ENCODE results near the gene FBLN7.

Gene FBLN7

DNA sequence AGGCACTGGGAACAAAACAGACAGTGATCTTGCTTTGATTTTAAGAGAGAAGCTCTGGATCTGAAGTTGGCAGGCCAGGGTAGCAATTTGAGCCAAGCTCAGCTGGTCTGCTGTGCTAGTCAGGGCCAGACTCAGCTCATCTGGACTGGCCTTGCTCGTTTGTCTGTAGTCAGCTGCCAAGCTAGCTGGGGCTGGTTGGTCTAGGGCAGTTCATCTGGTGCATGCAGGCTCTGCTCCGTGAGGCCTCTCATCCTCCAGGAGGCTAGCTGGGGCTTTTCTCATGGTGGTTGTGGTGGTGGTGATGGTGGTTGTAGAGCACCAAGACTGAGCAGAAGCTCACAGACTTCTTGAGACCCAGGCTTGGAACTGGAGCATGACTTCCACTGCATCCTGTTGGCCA, 10.3 kb downstream of the FBLN7 start:
- TF ChIP-seq, protein P1, sequence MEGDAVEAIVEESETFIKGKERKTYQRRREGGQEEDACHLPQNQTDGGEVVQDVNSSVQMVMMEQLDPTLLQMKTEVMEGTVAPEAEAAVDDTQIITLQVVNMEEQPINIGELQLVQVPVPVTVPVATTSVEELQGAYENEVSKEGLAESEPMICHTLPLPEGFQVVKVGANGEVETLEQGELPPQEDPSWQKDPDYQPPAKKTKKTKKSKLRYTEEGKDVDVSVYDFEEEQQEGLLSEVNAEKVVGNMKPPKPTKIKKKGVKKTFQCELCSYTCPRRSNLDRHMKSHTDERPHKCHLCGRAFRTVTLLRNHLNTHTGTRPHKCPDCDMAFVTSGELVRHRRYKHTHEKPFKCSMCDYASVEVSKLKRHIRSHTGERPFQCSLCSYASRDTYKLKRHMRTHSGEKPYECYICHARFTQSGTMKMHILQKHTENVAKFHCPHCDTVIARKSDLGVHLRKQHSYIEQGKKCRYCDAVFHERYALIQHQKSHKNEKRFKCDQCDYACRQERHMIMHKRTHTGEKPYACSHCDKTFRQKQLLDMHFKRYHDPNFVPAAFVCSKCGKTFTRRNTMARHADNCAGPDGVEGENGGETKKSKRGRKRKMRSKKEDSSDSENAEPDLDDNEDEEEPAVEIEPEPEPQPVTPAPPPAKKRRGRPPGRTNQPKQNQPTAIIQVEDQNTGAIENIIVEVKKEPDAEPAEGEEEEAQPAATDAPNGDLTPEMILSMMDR (IDR thresholded peaks at IDR 0.05; ENCODE audit: control insufficient read depth, extremely low read depth, insufficient read depth), result no peak
- no peak overlapping the region for H3K4me3 ChIP-seq (ENCODE audit: low read depth, low read length)
- DNase-seq (ENCODE audit: low read depth), result no peak

DNA sequence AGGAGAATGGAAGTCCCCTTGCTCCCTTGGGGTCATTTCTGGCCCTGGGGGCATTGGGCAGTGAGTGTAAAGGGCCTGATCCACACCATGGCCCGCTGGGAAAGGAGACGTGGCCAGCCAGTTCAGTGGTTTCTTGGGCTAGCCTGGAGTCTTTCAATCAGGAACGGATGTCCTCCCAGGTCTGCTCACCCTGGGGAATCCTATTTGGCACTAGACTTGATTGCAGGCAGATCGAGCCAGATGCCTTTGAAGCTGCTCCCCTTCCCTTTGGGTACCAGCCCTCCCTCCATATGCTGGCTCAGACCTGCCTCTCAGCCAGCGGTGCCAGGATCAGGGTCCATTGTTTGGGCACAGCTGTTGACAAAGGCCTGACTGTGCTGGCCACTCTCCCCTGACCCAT, 11.0 kb downstream of the FBLN7 start:
- DNase-seq (ENCODE audit: low read depth), result no peak
- TF ChIP-seq, protein P1 (IDR thresholded peaks at IDR 0.05; ENCODE audit: control insufficient read depth, extremely low read depth, insufficient read depth), result no peak
- no peak overlapping the region for H3K4me3 ChIP-seq (ENCODE audit: low read depth, low read length)

DNA sequence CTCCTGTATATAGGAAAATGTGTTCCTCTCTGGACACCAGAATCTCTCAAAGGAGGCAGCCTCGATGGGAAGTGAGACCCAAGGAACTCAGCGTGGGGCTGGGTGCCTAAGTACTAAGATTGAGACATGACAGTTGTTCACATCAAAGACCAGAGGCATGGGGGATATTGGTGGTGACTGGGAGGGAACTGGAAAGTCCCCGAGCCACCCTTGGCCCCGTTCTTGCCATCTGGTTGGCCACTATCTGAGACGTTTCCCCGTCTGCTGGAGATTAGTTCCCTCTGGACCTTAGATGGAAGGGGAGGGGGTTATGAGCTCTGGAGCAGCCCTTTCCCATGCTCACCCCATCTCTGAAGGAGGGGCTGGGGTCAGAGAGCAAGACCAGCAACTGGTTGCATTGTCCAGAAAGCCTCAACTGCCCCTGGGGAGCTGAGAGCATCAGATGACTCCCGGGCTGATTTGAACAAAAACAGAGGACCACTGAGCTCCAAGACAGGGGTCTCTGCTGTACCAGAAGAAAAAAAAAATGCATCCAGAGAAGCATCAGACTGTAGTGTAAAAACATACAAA, 11.8 kb downstream of the FBLN7 start:
- TF ChIP-seq, protein P1 (IDR thresholded peaks at IDR 0.05; ENCODE audit: control insufficient read depth, extremely low read depth, insufficient read depth), result no peak
- DNase-seq (ENCODE audit: low read depth), result no peak
- H3K4me3 ChIP-seq (ENCODE audit: low read depth, low read length), result no peak overlapping the region

DNA sequence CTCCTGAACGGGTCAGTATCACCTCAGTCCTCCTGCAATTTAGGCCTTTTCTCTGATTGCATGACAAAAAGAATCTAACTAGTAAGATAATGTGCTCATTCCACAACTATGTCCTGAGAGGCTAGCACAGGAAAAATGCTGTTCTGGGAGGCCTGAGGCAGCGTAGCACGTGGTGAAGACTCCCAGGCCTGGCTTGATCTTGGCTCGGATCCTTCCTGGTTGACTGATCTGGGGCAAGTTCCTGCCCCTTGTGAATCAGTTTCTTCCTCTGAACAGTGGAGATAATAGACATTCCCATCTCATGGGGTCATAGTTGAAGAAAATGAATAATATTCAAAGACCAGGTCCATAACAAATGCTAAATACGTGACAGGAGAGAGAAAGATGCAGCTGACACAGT, 12.3 kb downstream of the FBLN7 start:
- TF ChIP-seq, protein P1 (IDR thresholded peaks at IDR 0.05; ENCODE audit: control insufficient read depth, extremely low read depth, insufficient read depth), result no peak
- H3K4me3 ChIP-seq (ENCODE audit: low read depth, low read length), result no peak overlapping the region
- DNase-seq (ENCODE audit: low read depth), result no peak

DNA sequence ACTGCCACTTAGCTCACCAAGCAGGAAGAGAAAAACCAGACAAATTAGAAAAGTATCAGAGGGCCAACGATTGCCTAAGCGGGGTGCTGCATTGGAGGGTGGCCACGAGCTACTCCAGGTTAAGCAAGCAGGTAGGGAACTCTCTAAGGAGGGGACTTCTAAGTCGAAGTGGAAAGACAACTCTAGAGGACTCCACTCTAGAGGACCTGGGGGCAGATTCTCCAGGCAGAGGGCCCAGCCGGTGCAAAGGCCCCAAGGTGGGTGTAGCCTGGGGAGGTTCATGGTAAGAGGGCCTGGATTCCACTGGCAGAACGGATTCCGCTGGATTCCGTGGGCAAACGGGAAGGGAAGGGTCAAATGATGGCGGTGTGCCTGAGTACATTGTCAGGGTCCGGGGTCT, 12.7 kb downstream of the FBLN7 start:
- TF ChIP-seq, protein P1 (IDR thresholded peaks at IDR 0.05; ENCODE audit: control insufficient read depth, extremely low read depth, insufficient read depth), result no peak
- DNase-seq (ENCODE audit: low read depth), result no peak
- no peak overlapping the region for H3K4me3 ChIP-seq (ENCODE audit: low read depth, low read length)

DNA sequence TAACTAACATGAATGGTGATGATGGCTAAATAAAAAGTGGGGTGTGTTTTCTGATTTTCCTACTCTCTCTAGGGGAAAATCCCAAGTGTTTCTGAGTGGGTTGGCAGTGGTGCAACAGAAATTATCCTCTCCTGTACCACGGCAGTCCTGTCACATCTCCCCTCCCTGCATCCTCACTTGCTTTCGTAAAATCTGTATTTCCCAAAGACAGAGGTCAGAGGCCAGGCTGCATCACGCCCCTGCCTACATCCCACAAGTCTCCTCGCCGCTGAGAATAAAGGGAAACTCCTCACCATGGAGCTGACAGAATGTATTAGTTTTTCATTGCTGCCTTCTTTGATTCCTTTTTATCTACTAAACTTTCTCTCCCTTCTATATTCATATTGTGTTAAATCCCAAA, 13.1 kb downstream of the FBLN7 start:
- no peak overlapping the region for H3K4me3 ChIP-seq (ENCODE audit: low read depth, low read length)
- TF ChIP-seq, protein P1 (IDR thresholded peaks at IDR 0.05; ENCODE audit: control insufficient read depth, extremely low read depth, insufficient read depth), result no peak
- DNase-seq (ENCODE audit: low read depth), result no peak

DNA sequence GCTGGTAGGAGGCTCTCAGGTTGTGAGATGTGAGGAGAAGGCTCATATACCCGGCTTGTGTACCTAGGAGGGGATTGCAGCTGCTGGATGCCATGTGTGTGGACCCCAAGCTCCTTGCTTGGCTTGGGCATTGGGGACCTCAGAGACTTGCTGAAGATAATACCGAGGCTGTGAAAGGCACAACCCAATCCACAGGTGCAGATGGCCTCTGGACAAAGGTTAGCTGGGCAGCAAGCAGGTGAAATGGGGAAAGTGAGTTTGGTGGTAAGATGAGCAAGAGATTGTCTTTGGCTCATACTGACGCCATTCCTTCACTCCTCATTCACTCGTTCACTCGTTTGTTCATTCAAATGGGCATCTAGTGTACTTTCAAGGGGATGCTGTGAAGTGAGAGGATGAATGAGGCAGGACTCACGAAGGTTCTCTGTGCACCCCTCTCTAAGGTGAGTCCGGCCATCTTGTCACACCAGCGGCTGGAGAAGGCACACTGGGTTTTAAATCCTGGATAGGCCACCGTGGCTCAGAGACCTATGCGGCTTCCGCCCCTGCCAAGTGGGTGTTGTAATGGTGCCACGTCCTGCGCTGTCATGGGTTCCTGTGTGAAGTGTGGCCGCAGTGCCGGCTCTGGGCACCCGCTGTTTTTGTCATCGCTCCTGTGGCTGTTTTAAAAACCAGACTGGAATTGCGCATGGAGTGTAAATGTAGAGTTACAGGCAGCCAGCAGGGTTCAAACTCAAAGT, 13.7 kb downstream of the FBLN7 start:
- TF ChIP-seq, protein P1 (IDR thresholded peaks at IDR 0.05; ENCODE audit: control insufficient read depth, extremely low read depth, insufficient read depth), result no peak
- H3K4me3 ChIP-seq (ENCODE audit: low read depth, low read length), result no peak overlapping the region
- no peak for DNase-seq (ENCODE audit: low read depth)

Data from LNCaP clone FGC (cell line).